Activated T-helper 1 cell treated with Interleukin-2 at 50 U/mL for 16 hours (primary cell): ENCODE data around the gene MOB3B.

ENCODE experiments used
- DNase-seq: peaks from one replicate; pipeline ENCODE4 v3.0.0-alpha.2; 2020; ENCODE audit warnings: low read depth

The MOB3B gene

GRCh38 chr9:27337833-27338526 is 191.6 kb downstream of the MOB3B start:
- DNase-seq, result no peak

GRCh38 chr9:27337236-27337635 is 192.4 kb downstream of the MOB3B start:
- no peak for DNase-seq

- no peak for DNase-seq
These were observed 192.8 kb downstream of the MOB3B start for GRCh38 chr9:27336829-27337228.

- no peak for DNase-seq
These were observed 193.5 kb downstream of the MOB3B start for GRCh38 chr9:27336126-27336525.

GRCh38 chr9:27335075-27335474 is 194.5 kb downstream of the MOB3B start:
- no peak for DNase-seq

- peak; percentile 3 for DNase-seq
These were observed 196.2 kb downstream of the MOB3B start for GRCh38 chr9:27333241-27334052.

- no peak for DNase-seq
These were observed 198.2 kb downstream of the MOB3B start for GRCh38 chr9:27331393-27331792.

- DNase-seq, result no peak
These were observed 200.3 kb downstream of the MOB3B start for GRCh38 chr9:27329291-27329690.

GRCh38 chr9:27328483-27328882 is 201.1 kb downstream of the MOB3B start:
- DNase-seq, result no peak

- no peak for DNase-seq
These were observed 218.4 kb downstream of the MOB3B start for GRCh38 chr9:27311184-27311583.

- DNase-seq, result no peak
These were observed 219.0 kb downstream of the MOB3B start for GRCh38 chr9:27310582-27310981.

GRCh38 chr9:27308691-27309390 is 220.8 kb downstream of the MOB3B start:
- no peak for DNase-seq

GRCh38 chr9:27304521-27304920 is 225.1 kb downstream of the MOB3B start:
- no peak for DNase-seq

GRCh38 chr9:27303219-27303618 is 226.4 kb downstream of the MOB3B start:
- no peak for DNase-seq

- DNase-seq, result no peak
These were observed 232.6 kb downstream of the MOB3B start, which contains the start of gene EQTN for GRCh38 chr9:27297050-27297449. TSS of gene EQTN (minus strand) at chr9:27297150. CDS start at chr9:27297055, 95 bp downstream.

- no peak for DNase-seq
These were observed 235.6 kb downstream of the MOB3B start for GRCh38 chr9:27293996-27294395.

GRCh38 chr9:27292659-27293405 is 236.8 kb downstream of the MOB3B start:
- DNase-seq, result no peak

- no peak for DNase-seq
These were observed 238.3 kb downstream of the MOB3B start for GRCh38 chr9:27291292-27291691.

- DNase-seq, result no peak
These were observed 247.3 kb downstream of the MOB3B start for GRCh38 chr9:27282269-27282668.

- no peak for DNase-seq
These were observed 248.8 kb downstream of the MOB3B start for GRCh38 chr9:27280860-27281259.

GRCh38 chr9:27280249-27280648 is 249.4 kb downstream of the MOB3B start:
- DNase-seq, result no peak

GRCh38 chr9:27279611-27280010 is 250.0 kb downstream of the MOB3B start:
- no peak for DNase-seq
